Measurements from ENCODE around the gene IRGC.

The IRGC gene

DNA sequence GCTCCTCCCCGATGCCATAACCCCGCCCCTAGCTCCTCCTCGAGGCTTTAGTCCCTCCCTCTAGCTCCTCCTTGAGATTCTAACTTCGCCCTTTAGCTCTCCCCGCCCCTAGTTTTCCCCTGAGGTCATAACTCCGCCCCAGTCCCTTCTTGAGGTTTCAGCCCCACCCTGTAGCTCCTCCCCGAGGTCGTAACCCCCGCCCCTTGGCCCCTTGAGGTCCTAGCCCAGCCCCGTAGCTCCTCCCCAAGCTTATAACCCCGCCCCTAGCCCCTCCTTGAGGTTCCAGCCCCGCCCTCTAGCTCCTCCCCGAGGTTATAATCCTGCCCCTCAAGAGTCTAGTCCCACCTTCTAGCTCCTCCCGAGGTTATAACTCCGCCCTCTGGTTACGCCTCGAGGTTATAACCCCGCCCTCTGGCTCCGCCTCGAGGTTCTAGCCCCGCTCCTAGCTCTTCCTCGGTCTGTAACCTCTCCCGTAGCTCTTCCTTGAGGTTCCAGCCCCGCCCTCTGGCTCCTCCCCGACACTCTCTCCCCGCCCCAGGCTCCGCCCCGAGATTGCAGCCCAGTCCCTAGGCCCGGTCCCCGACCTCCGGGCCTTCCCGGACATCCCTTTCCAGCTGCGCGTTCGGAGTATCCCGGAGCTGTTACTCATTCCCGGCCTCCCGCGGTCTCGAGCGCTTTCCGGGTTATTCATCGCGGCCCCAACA lies 47.3 kb upstream of the IRGC start (continued):
- TF ChIP-seq, protein P1, sequence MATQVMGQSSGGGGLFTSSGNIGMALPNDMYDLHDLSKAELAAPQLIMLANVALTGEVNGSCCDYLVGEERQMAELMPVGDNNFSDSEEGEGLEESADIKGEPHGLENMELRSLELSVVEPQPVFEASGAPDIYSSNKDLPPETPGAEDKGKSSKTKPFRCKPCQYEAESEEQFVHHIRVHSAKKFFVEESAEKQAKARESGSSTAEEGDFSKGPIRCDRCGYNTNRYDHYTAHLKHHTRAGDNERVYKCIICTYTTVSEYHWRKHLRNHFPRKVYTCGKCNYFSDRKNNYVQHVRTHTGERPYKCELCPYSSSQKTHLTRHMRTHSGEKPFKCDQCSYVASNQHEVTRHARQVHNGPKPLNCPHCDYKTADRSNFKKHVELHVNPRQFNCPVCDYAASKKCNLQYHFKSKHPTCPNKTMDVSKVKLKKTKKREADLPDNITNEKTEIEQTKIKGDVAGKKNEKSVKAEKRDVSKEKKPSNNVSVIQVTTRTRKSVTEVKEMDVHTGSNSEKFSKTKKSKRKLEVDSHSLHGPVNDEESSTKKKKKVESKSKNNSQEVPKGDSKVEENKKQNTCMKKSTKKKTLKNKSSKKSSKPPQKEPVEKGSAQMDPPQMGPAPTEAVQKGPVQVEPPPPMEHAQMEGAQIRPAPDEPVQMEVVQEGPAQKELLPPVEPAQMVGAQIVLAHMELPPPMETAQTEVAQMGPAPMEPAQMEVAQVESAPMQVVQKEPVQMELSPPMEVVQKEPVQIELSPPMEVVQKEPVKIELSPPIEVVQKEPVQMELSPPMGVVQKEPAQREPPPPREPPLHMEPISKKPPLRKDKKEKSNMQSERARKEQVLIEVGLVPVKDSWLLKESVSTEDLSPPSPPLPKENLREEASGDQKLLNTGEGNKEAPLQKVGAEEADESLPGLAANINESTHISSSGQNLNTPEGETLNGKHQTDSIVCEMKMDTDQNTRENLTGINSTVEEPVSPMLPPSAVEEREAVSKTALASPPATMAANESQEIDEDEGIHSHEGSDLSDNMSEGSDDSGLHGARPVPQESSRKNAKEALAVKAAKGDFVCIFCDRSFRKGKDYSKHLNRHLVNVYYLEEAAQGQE (tag by site-specific recombination; IDR thresholded peaks at IDR 0.05) = no peak
- TF ChIP-seq, protein P2, sequence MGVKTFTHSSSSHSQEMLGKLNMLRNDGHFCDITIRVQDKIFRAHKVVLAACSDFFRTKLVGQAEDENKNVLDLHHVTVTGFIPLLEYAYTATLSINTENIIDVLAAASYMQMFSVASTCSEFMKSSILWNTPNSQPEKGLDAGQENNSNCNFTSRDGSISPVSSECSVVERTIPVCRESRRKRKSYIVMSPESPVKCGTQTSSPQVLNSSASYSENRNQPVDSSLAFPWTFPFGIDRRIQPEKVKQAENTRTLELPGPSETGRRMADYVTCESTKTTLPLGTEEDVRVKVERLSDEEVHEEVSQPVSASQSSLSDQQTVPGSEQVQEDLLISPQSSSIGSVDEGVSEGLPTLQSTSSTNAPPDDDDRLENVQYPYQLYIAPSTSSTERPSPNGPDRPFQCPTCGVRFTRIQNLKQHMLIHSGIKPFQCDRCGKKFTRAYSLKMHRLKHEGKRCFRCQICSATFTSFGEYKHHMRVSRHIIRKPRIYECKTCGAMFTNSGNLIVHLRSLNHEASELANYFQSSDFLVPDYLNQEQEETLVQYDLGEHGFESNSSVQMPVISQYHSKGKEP (tag by site-specific recombination; IDR thresholded peaks at IDR 0.05) = no peak
- no peak for TF ChIP-seq ZNF140 (tag by site-specific recombination; IDR thresholded peaks at IDR 0.05)
- TF ChIP-seq OVOL3 (tag by site-specific recombination; IDR thresholded peaks at IDR 0.05) = no peak; the same call in 1 of the 2 replicates
- no peak for TF ChIP-seq ZNF544 (tag by site-specific recombination; IDR thresholded peaks at IDR 0.05)
- no peak for TF ChIP-seq ZNF837 (tag by site-specific recombination; IDR thresholded peaks at IDR 0.05)
- TF ChIP-seq ZNF274 (IDR thresholded peaks at IDR 0.05; ENCODE audit: low read length) = no peak
- no peak for TF ChIP-seq ZNF274 (tag by site-specific recombination; IDR thresholded peaks at IDR 0.05; ENCODE audit: borderline replicate concordance)
- TF ChIP-seq YY1 (tag by site-specific recombination; IDR thresholded peaks at IDR 0.05) = no peak
- no peak for TF ChIP-seq ZNF747 (tag by site-specific recombination; IDR thresholded peaks at IDR 0.05)
- TF ChIP-seq ZNF624 (tag by site-specific recombination; IDR thresholded peaks at IDR 0.05) = no peak
- TF ChIP-seq ZNF221 (tag by site-specific recombination; IDR thresholded peaks at IDR 0.05; ENCODE audit: borderline replicate concordance) = no peak
- TF ChIP-seq ZNF112 (tag by site-specific recombination; IDR thresholded peaks at IDR 0.05) = no peak
- no peak for TF ChIP-seq REPIN1 (tag by site-specific recombination; IDR thresholded peaks at IDR 0.05; ENCODE audit: low read depth)
- TF ChIP-seq ZNF404 (tag by site-specific recombination; IDR thresholded peaks at IDR 0.05) = no peak
- TF ChIP-seq, protein P3, sequence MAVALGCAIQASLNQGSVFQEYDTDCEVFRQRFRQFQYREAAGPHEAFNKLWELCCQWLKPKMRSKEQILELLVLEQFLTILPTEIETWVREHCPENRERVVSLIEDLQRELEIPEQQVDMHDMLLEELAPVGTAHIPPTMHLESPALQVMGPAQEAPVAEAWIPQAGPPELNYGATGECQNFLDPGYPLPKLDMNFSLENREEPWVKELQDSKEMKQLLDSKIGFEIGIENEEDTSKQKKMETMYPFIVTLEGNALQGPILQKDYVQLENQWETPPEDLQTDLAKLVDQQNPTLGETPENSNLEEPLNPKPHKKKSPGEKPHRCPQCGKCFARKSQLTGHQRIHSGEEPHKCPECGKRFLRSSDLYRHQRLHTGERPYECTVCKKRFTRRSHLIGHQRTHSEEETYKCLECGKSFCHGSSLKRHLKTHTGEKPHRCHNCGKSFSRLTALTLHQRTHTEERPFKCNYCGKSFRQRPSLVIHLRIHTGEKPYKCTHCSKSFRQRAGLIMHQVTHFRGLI (tag by site-specific recombination; IDR thresholded peaks at IDR 0.05) = no peak
- TF ChIP-seq, protein P4, sequence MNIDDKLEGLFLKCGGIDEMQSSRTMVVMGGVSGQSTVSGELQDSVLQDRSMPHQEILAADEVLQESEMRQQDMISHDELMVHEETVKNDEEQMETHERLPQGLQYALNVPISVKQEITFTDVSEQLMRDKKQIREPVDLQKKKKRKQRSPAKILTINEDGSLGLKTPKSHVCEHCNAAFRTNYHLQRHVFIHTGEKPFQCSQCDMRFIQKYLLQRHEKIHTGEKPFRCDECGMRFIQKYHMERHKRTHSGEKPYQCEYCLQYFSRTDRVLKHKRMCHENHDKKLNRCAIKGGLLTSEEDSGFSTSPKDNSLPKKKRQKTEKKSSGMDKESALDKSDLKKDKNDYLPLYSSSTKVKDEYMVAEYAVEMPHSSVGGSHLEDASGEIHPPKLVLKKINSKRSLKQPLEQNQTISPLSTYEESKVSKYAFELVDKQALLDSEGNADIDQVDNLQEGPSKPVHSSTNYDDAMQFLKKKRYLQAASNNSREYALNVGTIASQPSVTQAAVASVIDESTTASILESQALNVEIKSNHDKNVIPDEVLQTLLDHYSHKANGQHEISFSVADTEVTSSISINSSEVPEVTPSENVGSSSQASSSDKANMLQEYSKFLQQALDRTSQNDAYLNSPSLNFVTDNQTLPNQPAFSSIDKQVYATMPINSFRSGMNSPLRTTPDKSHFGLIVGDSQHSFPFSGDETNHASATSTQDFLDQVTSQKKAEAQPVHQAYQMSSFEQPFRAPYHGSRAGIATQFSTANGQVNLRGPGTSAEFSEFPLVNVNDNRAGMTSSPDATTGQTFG (tag by site-specific recombination; IDR thresholded peaks at IDR 0.05; ENCODE audit: borderline replicate concordance) = no peak
- TF ChIP-seq, protein P5, sequence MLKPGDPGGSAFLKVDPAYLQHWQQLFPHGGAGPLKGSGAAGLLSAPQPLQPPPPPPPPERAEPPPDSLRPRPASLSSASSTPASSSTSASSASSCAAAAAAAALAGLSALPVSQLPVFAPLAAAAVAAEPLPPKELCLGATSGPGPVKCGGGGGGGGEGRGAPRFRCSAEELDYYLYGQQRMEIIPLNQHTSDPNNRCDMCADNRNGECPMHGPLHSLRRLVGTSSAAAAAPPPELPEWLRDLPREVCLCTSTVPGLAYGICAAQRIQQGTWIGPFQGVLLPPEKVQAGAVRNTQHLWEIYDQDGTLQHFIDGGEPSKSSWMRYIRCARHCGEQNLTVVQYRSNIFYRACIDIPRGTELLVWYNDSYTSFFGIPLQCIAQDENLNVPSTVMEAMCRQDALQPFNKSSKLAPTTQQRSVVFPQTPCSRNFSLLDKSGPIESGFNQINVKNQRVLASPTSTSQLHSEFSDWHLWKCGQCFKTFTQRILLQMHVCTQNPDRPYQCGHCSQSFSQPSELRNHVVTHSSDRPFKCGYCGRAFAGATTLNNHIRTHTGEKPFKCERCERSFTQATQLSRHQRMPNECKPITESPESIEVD (tag by site-specific recombination; IDR thresholded peaks at IDR 0.05) = no peak
- no peak for TF ChIP-seq ZSCAN30 (tag by site-specific recombination; IDR thresholded peaks at IDR 0.05)
- no peak for TF ChIP-seq ZBTB21 (tag by site-specific recombination; IDR thresholded peaks at IDR 0.05)
- no peak for TF ChIP-seq FEZF1 (tag by site-specific recombination; IDR thresholded peaks at IDR 0.05)
- TF ChIP-seq, protein P6, sequence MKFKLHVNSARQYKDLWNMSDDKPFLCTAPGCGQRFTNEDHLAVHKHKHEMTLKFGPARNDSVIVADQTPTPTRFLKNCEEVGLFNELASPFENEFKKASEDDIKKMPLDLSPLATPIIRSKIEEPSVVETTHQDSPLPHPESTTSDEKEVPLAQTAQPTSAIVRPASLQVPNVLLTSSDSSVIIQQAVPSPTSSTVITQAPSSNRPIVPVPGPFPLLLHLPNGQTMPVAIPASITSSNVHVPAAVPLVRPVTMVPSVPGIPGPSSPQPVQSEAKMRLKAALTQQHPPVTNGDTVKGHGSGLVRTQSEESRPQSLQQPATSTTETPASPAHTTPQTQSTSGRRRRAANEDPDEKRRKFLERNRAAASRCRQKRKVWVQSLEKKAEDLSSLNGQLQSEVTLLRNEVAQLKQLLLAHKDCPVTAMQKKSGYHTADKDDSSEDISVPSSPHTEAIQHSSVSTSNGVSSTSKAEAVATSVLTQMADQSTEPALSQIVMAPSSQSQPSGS (tag by site-specific recombination; IDR thresholded peaks at IDR 0.05; ENCODE audit: low read depth) = no peak
- TF ChIP-seq ZNF701 (tag by site-specific recombination; IDR thresholded peaks at IDR 0.05) = no peak
- no peak for TF ChIP-seq ZNF558 (tag by site-specific recombination; IDR thresholded peaks at IDR 0.05)
- TF ChIP-seq YY2 (tag by site-specific recombination; IDR thresholded peaks at IDR 0.05) = no peak
- TF ChIP-seq ZNF23 (tag by site-specific recombination; IDR thresholded peaks at IDR 0.05; ENCODE audit: borderline replicate concordance) = no peak
- no peak for TF ChIP-seq ZNF146 (tag by site-specific recombination; IDR thresholded peaks at IDR 0.05)
